Skeletal muscle satellite cell (primary cell): Measurements from ENCODE around the gene SRRD.
"Not testable (repeated sequence)": the region's sequence is repeated elsewhere in the genome, so short reads cannot be mapped to it uniquely, and the experiment has no call there.

Experiments used
- H3K27me3 ChIP-seq: 2 replicates; pipeline ENCODE4 v1.7.0; 2013; ENCODE audit warnings: low read length; ENCODE audit not compliant: control insufficient read depth, insufficient read depth
- H3K36me3 ChIP-seq: 2 replicates; pipeline ENCODE4 v1.7.0; 2013; ENCODE audit warnings: mild to moderate bottlenecking, control low read depth, low read length; ENCODE audit not compliant: insufficient read depth
- H3K4me1 ChIP-seq: 2 replicates; pipeline ENCODE4 v1.7.0; 2013; ENCODE audit warnings: low read length; ENCODE audit not compliant: control insufficient read depth, insufficient read depth
- H3K4me2 ChIP-seq: 2 replicates; pipeline ENCODE4 v1.7.0; 2013; ENCODE audit warnings: mild to moderate bottlenecking, low read length
- H3K4me3 ChIP-seq: 2 replicates; pipeline ENCODE4 v1.7.0; 2013; ENCODE audit warnings: low read length
- H3K9ac ChIP-seq: 2 replicates; pipeline ENCODE4 v1.7.0; 2013; ENCODE audit warnings: mild to moderate bottlenecking, low read depth, low read length, moderate library complexity
- H3K9me3 ChIP-seq: replicated peaks from 2 replicates; pipeline ENCODE4 v1.7.0; 2013; ENCODE audit warnings: mild to moderate bottlenecking, control low read depth, low read length

The SRRD gene

GRCh38 chr22:26527574-26528465 is 44.1 kb downstream of the SRRD start:
- Histone ChIP-seq H3K9ac (no peak overlapping the region), H3K4me2 (no peak overlapping the region), H3K36me3 (peaks cover 17% of the 10 kb centered on the region), H3K4me3 (no peak overlapping the region), H3K4me1 (peaks cover 3% of the 10 kb centered on the region), H3K27me3 (no peaks in the 10 kb centered on the region), H3K9me3 (no peaks in the 10 kb centered on the region)

- H3K27me3 ChIP-seq, H3K4me3 ChIP-seq, H3K4me2 ChIP-seq, H3K9ac ChIP-seq, H3K4me1 ChIP-seq, H3K9me3 ChIP-seq: not testable (repeated sequence)
- H3K36me3 ChIP-seq: peaks cover 17% of the 10 kb centered on the region
These were observed 44.8 kb downstream of the SRRD start for GRCh38 chr22:26528518-26528917.

GRCh38 chr22:26529345-26529744 is 45.7 kb downstream of the SRRD start:
- Histone ChIP-seq H3K4me1 (peaks cover 3% of the 10 kb centered on the region), H3K36me3 (peaks cover 17% of the 10 kb centered on the region), H3K9me3 (no peaks in the 10 kb centered on the region), H3K4me3 (no peak overlapping the region), H3K9ac (no peak overlapping the region), H3K4me2 (no peak overlapping the region), H3K27me3 (no peaks in the 10 kb centered on the region)

GRCh38 chr22:26534171-26534855 is 50.6 kb downstream of the SRRD start:
- Histone ChIP-seq H3K4me3 (no peak overlapping the region), H3K9ac (no peak overlapping the region), H3K4me1 (peaks cover 3% of the 10 kb centered on the region), H3K36me3 (peaks cover 16% of the 10 kb centered on the region), H3K27me3 (no peaks in the 10 kb centered on the region), H3K9me3 (no peaks in the 10 kb centered on the region), H3K4me2 (no peak overlapping the region)

GRCh38 chr22:26534874-26535602 is 51.4 kb downstream of the SRRD start:
- Histone ChIP-seq H3K27me3 (no peaks in the 10 kb centered on the region), H3K4me2 (no peak overlapping the region), H3K4me3 (no peak overlapping the region), H3K9me3 (no peaks in the 10 kb centered on the region), H3K36me3 (peaks cover 12% of the 10 kb centered on the region), H3K9ac (no peak overlapping the region), H3K4me1 (no peaks in the 10 kb centered on the region)

- H3K4me3 ChIP-seq: no peak overlapping the region
- peaks cover 13% of the 10 kb centered on the region for H3K36me3 ChIP-seq
- no peaks in the 10 kb centered on the region for H3K4me1 ChIP-seq
These were observed 51.9 kb downstream of the SRRD start for GRCh38 chr22:26535603-26535908.

GRCh38 chr22:26536056-26536761 is 52.5 kb downstream of the SRRD start:
- H3K4me2 ChIP-seq: no peak overlapping the region
- no peaks in the 10 kb centered on the region for H3K27me3 ChIP-seq
- no peak overlapping the region for H3K4me3 ChIP-seq
- H3K4me1 ChIP-seq: no peaks in the 10 kb centered on the region
- H3K9me3 ChIP-seq: no peaks in the 10 kb centered on the region
- peaks cover 12% of the 10 kb centered on the region for H3K36me3 ChIP-seq
- no peak overlapping the region for H3K9ac ChIP-seq

More at GRCh38 chr22:26535603-26535908, 51.9 kb downstream of the SRRD start:
- Histone ChIP-seq H3K9me3 (no peaks in the 10 kb centered on the region), H3K4me2 (no peak overlapping the region), H3K9ac (no peak overlapping the region), H3K27me3 (no peaks in the 10 kb centered on the region)

GRCh38 chr22:26536762-26537134 is 53.1 kb downstream of the SRRD start:
- H3K9ac ChIP-seq: no peak overlapping the region
- H3K4me3 ChIP-seq: no peak overlapping the region
- H3K9me3 ChIP-seq: no peaks in the 10 kb centered on the region
- H3K27me3 ChIP-seq: no peaks in the 10 kb centered on the region
- no peak overlapping the region for H3K4me2 ChIP-seq
- no peaks in the 10 kb centered on the region for H3K4me1 ChIP-seq
- H3K36me3 ChIP-seq: peaks cover 9% of the 10 kb centered on the region

GRCh38 chr22:26540119-26540518 is 56.4 kb downstream of the SRRD start:
- Histone ChIP-seq H3K4me3 (no peak overlapping the region), H3K27me3 (no peaks in the 10 kb centered on the region), H3K4me1 (no peaks in the 10 kb centered on the region), H3K9me3 (no peaks in the 10 kb centered on the region), H3K4me2 (no peak overlapping the region), H3K36me3 (peaks cover 9% of the 10 kb centered on the region), H3K9ac (no peak overlapping the region)

GRCh38 chr22:26541167-26541819 is 57.6 kb downstream of the SRRD start:
- H3K9ac ChIP-seq: no peak overlapping the region
- H3K36me3 ChIP-seq: peaks cover 5% of the 10 kb centered on the region
- no peak overlapping the region for H3K4me3 ChIP-seq
- H3K9me3 ChIP-seq: no peaks in the 10 kb centered on the region
- H3K4me2 ChIP-seq: no peak overlapping the region
- H3K27me3 ChIP-seq: no peaks in the 10 kb centered on the region
- no peaks in the 10 kb centered on the region for H3K4me1 ChIP-seq

GRCh38 chr22:26542831-26543230 is 59.2 kb downstream of the SRRD start:
- no peaks in the 10 kb centered on the region for H3K9me3 ChIP-seq
- H3K4me1 ChIP-seq: no peaks in the 10 kb centered on the region
- no peaks in the 10 kb centered on the region for H3K27me3 ChIP-seq
- H3K9ac ChIP-seq: no peak overlapping the region
- H3K36me3 ChIP-seq: peaks cover 8% of the 10 kb centered on the region
- no peak overlapping the region for H3K4me3 ChIP-seq
- no peak overlapping the region for H3K4me2 ChIP-seq
